ENCODE measurements around the gene MSRB3. TPM values are rescaled to one million over a fixed set of nuclear protein-coding genes. Genes with fewer than 3 reads are reported as not detected.
A peak's percentile ranks its signal among the peaks of the same experiment; 100 is the strongest.

The MSRB3 gene
- total and polyA plus RNA-seq, 2 of the 4 experiments (the other 2 are of a cell fraction) = 31.7 to 35.7 TPM

DNA sequence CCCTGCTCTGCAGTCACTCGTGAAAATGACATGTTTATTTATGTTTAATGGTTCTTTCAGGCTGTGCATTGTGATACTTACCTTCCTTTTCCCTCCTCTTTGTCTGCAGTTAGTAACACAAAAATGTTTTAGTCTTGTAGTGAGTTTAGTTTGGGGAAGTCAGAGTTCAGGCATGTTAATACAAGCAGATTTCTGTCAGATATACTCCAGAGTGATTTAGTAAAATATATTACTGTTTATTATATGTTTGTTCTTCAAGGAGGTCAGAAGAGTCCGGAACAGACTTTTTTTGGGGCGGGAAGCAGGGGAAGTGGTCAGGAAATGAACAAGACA lies 28.7 kb downstream of the MSRB3 start:
- Histone ChIP-seq H4K20me1 (ENCODE audit: insufficient read depth, low read length) (peaks cover 15% of the 10 kb centered on the region; the same call in 1 of the 2 replicates), H3K4me2 (ENCODE audit: low read depth, low read length) (peak overlapping the region; percentile 74; the same call in 1 of the 2 replicates), H3K79me1 (ENCODE audit: low read depth in 1 of 2, low read length in 2 of 2) (peaks cover 13 to 69% of the 10 kb centered on the region in 2 experiments), H2BK15ac (ENCODE audit: low read depth, low read length) (peak overlapping the region; percentile 43; the same call in 1 of the 3 replicates), H3K14ac (replicated peaks; ENCODE audit: low read depth, low read length) (peak overlapping the region; percentile 83), H3K4me3 (ENCODE audit: insufficient read depth, low read depth, low read length) (no peak overlapping the region), H3K36me3 (ENCODE audit: control insufficient read depth, insufficient read depth, low read length) (peaks cover 2% of the 10 kb centered on the region), H3K27ac (ENCODE audit: insufficient read depth, low read length) (peak overlapping the region; percentile 12; the same call in 1 of the 2 replicates), H2BK20ac (ENCODE audit: low read depth, low read length) (no peak overlapping the region; the same call in 1 of the 2 replicates), H3K4me1 (ENCODE audit: control insufficient read depth, insufficient read depth, low read length) (peaks cover 17% of the 10 kb centered on the region), H3K9me1 (ENCODE audit: insufficient read depth, low read length) (peaks cover 6% of the 10 kb centered on the region), H3K23ac (ENCODE audit: low read depth, low read length) (peak overlapping the region; percentile 49; the same call in 1 of the 2 replicates), H2AK5ac (ENCODE audit: low read depth, low read length) (no peak overlapping the region), H4K91ac (ENCODE audit: insufficient read depth, low read depth, low read length) (no peak overlapping the region), H3K4ac (ENCODE audit: low read depth, low read length) (no peak overlapping the region; the same call in 1 of the 2 replicates), H3K27me3 (ENCODE audit: control insufficient read depth, insufficient read depth, low read length) (no peaks in the 10 kb centered on the region), H4K8ac (ENCODE audit: low read depth in 2 of 2, low read length in 2 of 2) (no peak overlapping the region; a peak in 1 of 4 replicates), H2BK5ac (ENCODE audit: low read depth, low read length, poor library complexity, severe bottlenecking) (peak overlapping the region; percentile 82), H2BK120ac (ENCODE audit: low read depth, low read length) (peak overlapping the region; percentile 36; the same call in 1 of the 2 replicates), H2AK9ac (replicated peaks; ENCODE audit: low read depth, low read length, poor library complexity) (no peak overlapping the region), H3K9me3 (ENCODE audit: control insufficient read depth, insufficient read depth, low read length) (no peaks in the 10 kb centered on the region), H3K18ac (ENCODE audit: low read depth, low read length) (peak overlapping the region; percentile 98; the same call in 1 of the 2 replicates), H3K56ac (ENCODE audit: extremely low read depth, insufficient read depth, low read length) (no peak overlapping the region), H4K5ac (ENCODE audit: low read depth, low read length) (peak overlapping the region; percentile 82; the same call in 1 of the 2 replicates), H2AFZ (replicated peaks; ENCODE audit: low read length, poor library complexity) (no peak overlapping the region), H3K9ac (ENCODE audit: low read depth, low read length) (no peak overlapping the region; the same call in 1 of the 2 replicates)
- intact Hi-C loops (cut with micrococcal nuclease) (loop anchor here (2.0 to 10.0 kb wide), 6 partner anchors 438 to 800 kb away; no protein-coding TSS in a partner anchor), in situ Hi-C loops (cut with MboI; ENCODE audit: low sequenced_read_pairs) (loop anchor here (10.0 to 25.0 kb wide), 2 partner anchors 380 to 778 kb away; no protein-coding TSS in a partner anchor), dilution Hi-C loops (cut with HindIII; ENCODE audit: low sequenced_read_pairs, unreplicated experiment) (no loop called here)
- no TSS peak for BruUV-seq (replicated peaks)
- no CpG with 5 or more reads among the region's 3 CpGs for WGBS, 2 experiments (ENCODE audit: extremely low coverage in 2 of 2, insufficient read length in 1 of 2)
- TF ChIP-seq CHD1 (IDR thresholded peaks at IDR 0.05; ENCODE audit: low read depth, low read length) (no peak), POLR2A (IDR thresholded peaks at IDR 0.05; ENCODE audit: low read depth, low read length) (no peak)
- ChIA-PET CTCF (interaction anchor here (1.9 kb wide), 1 partner anchor 19 kb away, joined by 5 read pairs; no protein-coding TSS in a partner anchor), POLR2A (ENCODE audit: unreplicated experiment) (no interaction called here)
- DNase-seq = no peak
- ATAC-seq (ENCODE audit: low read depth) = peak; percentile 23; the same call in 1 of the 2 replicates

Measured in IMR-90 (cell line).